Ishikawa (cell line): ENCODE data around the gene KLF13.

ENCODE experiments used
- CEBPB ChIP-seq: IDR thresholded peaks from 2 replicates; pipeline ENCODE4 v1.6.1; 2012
- CREB1 ChIP-seq: IDR thresholded peaks from 2 replicates; pipeline ENCODE4 v1.6.1; 2012; ENCODE audit warnings: low read depth
- EGR1 ChIP-seq: IDR thresholded peaks from 2 replicates; pipeline ENCODE4 v1.6.1; 2012
- EP300 ChIP-seq: IDR thresholded peaks from 2 replicates; pipeline ENCODE4 v1.6.1; 2012; ENCODE audit warnings: borderline replicate concordance
- FOXM1 ChIP-seq: IDR thresholded peaks from 2 replicates; pipeline ENCODE4 v1.6.1; 2012; ENCODE audit warnings: low read depth, borderline replicate concordance
- MAX ChIP-seq: IDR thresholded peaks from 2 replicates; pipeline ENCODE4 v1.6.1; 2012
- NFIC ChIP-seq: IDR thresholded peaks from 2 replicates; pipeline ENCODE4 v1.6.1; 2012
- RAD21 ChIP-seq: IDR thresholded peaks from 2 replicates; pipeline ENCODE4 v1.6.1; 2012; ENCODE audit warnings: low read depth
- REST ChIP-seq: IDR thresholded peaks from 2 replicates; pipeline ENCODE4 v1.6.1; 2012; ENCODE audit warnings: low read depth, mild to moderate bottlenecking
- TAF1 ChIP-seq: IDR thresholded peaks from 2 replicates; pipeline ENCODE4 v1.6.1; 2012; ENCODE audit warnings: low read depth, mild to moderate bottlenecking
- TCF12 ChIP-seq: IDR thresholded peaks from 2 replicates; pipeline ENCODE4 v1.6.1; 2012; ENCODE audit warnings: low read depth
- TEAD4 ChIP-seq: IDR thresholded peaks from 2 replicates; pipeline ENCODE4 v1.6.1; 2012
- YY1 ChIP-seq: IDR thresholded peaks from 2 replicates; pipeline ENCODE4 v1.6.1; 2012; ENCODE audit warnings: low read depth
- ZBTB7A ChIP-seq: IDR thresholded peaks from 2 replicates; pipeline ENCODE4 v1.6.1; 2012; ENCODE audit warnings: low read depth
- TF ChIP-seq, protein P1 (sequence below): IDR thresholded peaks from 2 replicates; pipeline ENCODE4 v1.6.1; 2012

Gene KLF13

DNA sequence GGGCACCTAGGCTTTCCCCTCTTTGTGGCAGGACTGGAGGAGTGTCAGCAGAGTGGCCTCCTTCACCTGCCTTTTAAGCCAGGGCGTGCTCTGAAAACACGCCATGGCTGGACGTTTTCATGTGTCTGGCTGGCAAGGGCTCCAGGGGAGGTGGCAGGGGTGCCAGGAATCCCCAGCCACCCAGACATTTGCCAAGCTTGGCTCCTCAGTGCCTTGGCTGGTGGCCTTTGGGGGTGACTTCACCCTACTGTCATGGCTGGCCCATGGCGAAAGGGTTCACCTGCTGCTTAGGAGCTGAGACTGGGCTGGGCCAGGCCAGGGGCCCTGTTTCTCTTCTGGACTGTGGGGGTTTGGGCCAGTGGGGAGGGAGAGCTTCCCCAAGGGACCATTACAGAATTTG is 17.6 kb downstream of the KLF13 start:
- TF ChIP-seq EP300 (no peak), REST (no peak), MAX (no peak), TAF1 (no peak), RAD21 (no peak), CEBPB (no peak), TCF12 (no peak), FOXM1 (no peak), EGR1 (no peak), TEAD4 (no peak), ZBTB7A (no peak), NFIC (no peak), YY1 (no peak)
- TF ChIP-seq, protein P1, sequence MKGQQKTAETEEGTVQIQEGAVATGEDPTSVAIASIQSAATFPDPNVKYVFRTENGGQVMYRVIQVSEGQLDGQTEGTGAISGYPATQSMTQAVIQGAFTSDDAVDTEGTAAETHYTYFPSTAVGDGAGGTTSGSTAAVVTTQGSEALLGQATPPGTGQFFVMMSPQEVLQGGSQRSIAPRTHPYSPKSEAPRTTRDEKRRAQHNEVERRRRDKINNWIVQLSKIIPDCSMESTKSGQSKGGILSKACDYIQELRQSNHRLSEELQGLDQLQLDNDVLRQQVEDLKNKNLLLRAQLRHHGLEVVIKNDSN = no peak

GRCh38 chr15:31344823-31345605 is 18.4 kb downstream of the KLF13 start:
- TF ChIP-seq, protein P1 = no peak
- no peak for TF ChIP-seq EGR1
- no peak for TF ChIP-seq RAD21
- no peak for TF ChIP-seq TAF1
- no peak for TF ChIP-seq CREB1
- TF ChIP-seq ZBTB7A = no peak
- TF ChIP-seq REST = no peak
- TF ChIP-seq YY1 = no peak
- no peak for TF ChIP-seq CEBPB

GRCh38 chr15:31345606-31346366 is 19.2 kb downstream of the KLF13 start:
- TF ChIP-seq ZBTB7A (no peak), NFIC (no peak), RAD21 (no peak), CEBPB (no peak), TAF1 (no peak), EGR1 (no peak), REST (no peak), YY1 (no peak)
- TF ChIP-seq, protein P1 = no peak
